Measurements from ENCODE around the gene SLC5A3. TPM values are rescaled to one million over a fixed set of nuclear protein-coding genes. Genes with fewer than 3 reads are reported as not detected.

Gene SLC5A3
- polyA plus RNA-seq, 1 experiment: 1.9 TPM

DNA sequence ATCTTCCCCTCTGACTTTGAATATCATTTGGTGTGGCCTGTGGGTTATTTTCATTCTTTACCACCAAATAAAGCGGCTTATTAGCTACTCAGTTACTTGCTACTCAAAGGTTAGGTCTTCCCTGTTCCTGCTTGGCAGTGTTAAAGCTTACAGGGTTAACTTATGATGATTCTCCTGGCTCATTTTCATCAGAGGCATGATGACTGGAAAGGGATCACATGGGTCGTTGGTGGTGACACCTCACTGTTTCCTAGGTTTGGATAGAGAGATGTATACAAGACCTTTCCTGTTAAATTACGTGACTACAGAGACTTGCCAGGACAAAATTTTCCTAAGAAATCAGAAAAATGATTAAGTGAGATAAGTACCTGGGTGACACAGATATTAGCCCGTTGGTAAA lies 27.4 kb downstream of the SLC5A3 start:
- no peak for DNase-seq (ENCODE audit: low read depth)
- Histone ChIP-seq H3K27me3 (ENCODE audit: control insufficient read depth, insufficient read depth, low read length) (no peaks in the 10 kb centered on the region), H3K36me3 (ENCODE audit: control insufficient read depth, insufficient read depth, low read length) (peaks cover under 1% of the 10 kb centered on the region; the same call in 1 of the 2 replicates), H3K4me3 (ENCODE audit: low read depth, low read length) (no peak overlapping the region)
- no peak for TF ChIP-seq CTCF (IDR thresholded peaks at IDR 0.05; ENCODE audit: insufficient read depth, low read depth, low read length)
- CTCF ChIA-PET: interaction anchor here (1.4 to 1.5 kb wide), 2 partner anchors 11 to 177 kb away, joined by 4 to 5 read pairs; no protein-coding TSS in a partner anchor
- POLR2A ChIA-PET: no interaction called here

- CTCF ChIA-PET: interaction anchor here (0.7 kb wide), 1 partner anchor 210 kb away, joined by 5 read pairs; no protein-coding TSS in a partner anchor
- no peak for DNase-seq (ENCODE audit: low read depth)
- no peak for TF ChIP-seq CTCF (IDR thresholded peaks at IDR 0.05; ENCODE audit: insufficient read depth, low read depth, low read length)
- no peaks in the 10 kb centered on the region for H3K36me3 ChIP-seq (ENCODE audit: control insufficient read depth, insufficient read depth, low read length)
- no peaks in the 10 kb centered on the region for H3K27me3 ChIP-seq (ENCODE audit: control insufficient read depth, insufficient read depth, low read length)
- POLR2A ChIA-PET: no interaction called here
- no peak overlapping the region for H3K4me3 ChIP-seq (ENCODE audit: low read depth, low read length)
Observed at GRCh38 chr21:34105947-34106541, 32.7 kb downstream of the SLC5A3 start.

DNA sequence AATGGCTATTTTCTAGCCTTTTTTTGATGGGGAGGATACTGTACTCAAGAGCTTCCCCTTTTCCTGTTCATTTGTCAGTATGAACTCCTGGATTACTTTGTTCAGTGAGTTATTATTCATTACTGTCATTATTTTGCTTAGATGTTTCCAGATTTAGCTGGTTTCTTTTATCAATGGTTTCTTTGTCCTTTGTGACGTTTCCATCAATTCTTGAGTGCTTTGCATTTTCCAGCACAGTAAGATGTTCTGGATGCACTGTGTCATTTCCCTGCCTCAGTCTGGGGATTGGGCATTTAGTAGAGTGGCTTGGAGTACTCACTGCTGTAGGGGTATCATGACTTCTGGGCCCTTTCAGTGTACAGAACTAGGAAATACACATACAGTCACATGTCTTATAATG lies 34.2 kb downstream of the SLC5A3 start:
- TF ChIP-seq CTCF (IDR thresholded peaks at IDR 0.05; ENCODE audit: insufficient read depth, low read depth, low read length): no peak
- H3K4me3 ChIP-seq (ENCODE audit: low read depth, low read length): no peak overlapping the region
- CTCF ChIA-PET: interaction anchor here (1.6 kb wide), 1 partner anchor 16 kb away, joined by 4 read pairs; no protein-coding TSS in a partner anchor
- POLR2A ChIA-PET: no interaction called here
- H3K36me3 ChIP-seq (ENCODE audit: control insufficient read depth, insufficient read depth, low read length): no peaks in the 10 kb centered on the region
- no peak for DNase-seq (ENCODE audit: low read depth)
- no peaks in the 10 kb centered on the region for H3K27me3 ChIP-seq (ENCODE audit: control insufficient read depth, insufficient read depth, low read length)

GRCh38 chr21:34109075-34109474 lies 35.7 kb downstream of the SLC5A3 start:
- POLR2A ChIA-PET: no interaction called here
- no peak for TF ChIP-seq CTCF (IDR thresholded peaks at IDR 0.05; ENCODE audit: insufficient read depth, low read depth, low read length)
- no peak overlapping the region for H3K4me3 ChIP-seq (ENCODE audit: low read depth, low read length)
- CTCF ChIA-PET: no interaction called here
- H3K36me3 ChIP-seq (ENCODE audit: control insufficient read depth, insufficient read depth, low read length): no peaks in the 10 kb centered on the region
- no peaks in the 10 kb centered on the region for H3K27me3 ChIP-seq (ENCODE audit: control insufficient read depth, insufficient read depth, low read length)
- no peak for DNase-seq (ENCODE audit: low read depth)

DNA sequence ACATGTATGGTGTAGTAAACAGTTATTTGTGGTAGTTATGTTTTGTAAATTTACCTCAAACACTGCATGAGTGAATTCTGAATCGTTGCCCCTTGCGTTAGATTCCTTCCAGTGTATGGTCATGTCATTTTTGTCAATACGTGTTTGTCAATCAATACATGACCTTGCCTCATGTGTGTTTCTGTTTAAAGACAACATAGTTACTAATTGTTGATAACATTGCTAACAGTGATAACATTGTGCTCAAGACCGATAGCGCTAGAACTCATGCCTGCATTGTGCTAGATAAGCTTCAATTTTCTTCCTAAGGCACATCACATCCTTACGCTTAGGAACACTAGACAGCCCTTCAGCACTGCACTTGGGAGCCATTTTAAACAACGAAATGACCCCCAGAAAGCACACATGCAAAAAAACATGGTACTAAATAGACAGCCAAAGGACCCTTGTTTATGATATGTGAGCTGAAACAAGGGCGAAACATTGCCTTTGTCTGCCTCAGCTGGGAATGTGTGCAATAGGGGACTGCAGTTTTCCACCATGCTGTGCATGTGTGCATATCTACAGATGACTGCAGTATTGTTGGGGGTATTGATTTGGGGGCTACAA lies 37.3 kb downstream of the SLC5A3 start:
- TF ChIP-seq CTCF (IDR thresholded peaks at IDR 0.05; ENCODE audit: insufficient read depth, low read depth, low read length): no peak
- CTCF ChIA-PET: interaction anchor here (0.8 kb wide), 1 partner anchor 91 kb away, joined by 3 read pairs; no protein-coding TSS in a partner anchor
- POLR2A ChIA-PET: no interaction called here

More for the DNA sequence above, 37.3 kb downstream of the SLC5A3 start:
- Histone ChIP-seq H3K27me3 (ENCODE audit: control insufficient read depth, insufficient read depth, low read length) (no peaks in the 10 kb centered on the region), H3K4me3 (ENCODE audit: low read depth, low read length) (no peak overlapping the region), H3K36me3 (ENCODE audit: control insufficient read depth, insufficient read depth, low read length) (no peaks in the 10 kb centered on the region)
- DNase-seq (ENCODE audit: low read depth): no peak

Data from BJ (cell line).